HCT116 (cell line): ENCODE results near the gene RELA. TPM values are rescaled to one million over a fixed set of nuclear protein-coding genes. Genes with fewer than 3 reads are reported as not detected.

ENCODE experiments used
- ATAC-seq: fragments of 200-7000 bp; cut with Tn5 transposase; 2 replicates; pipeline ENCODE4 v1.9.1; 2020; ENCODE audit warnings: mild to moderate bottlenecking, moderate library complexity
- BruUV-seq: library from RNA; stranded (reverse); fragments of 400-500 nt; replicated peaks from 2 replicates; lab custom pipeline; 2021; lab: Mats Ljungman, UMichigan
- CTCF ChIA-PET: fragments of 300-600 bp; sonication (Branson Sonifier 250); formaldehyde crosslinking; loops from one replicate; lab custom pipeline; 2021; ENCODE audit warnings: antibody characterized with exemption; lab: Charles Lee
- POLR2A ChIA-PET: fragments of 300-600, 350-600 bp; sonication (Branson Sonifier 250); formaldehyde crosslinking; loops from one replicate; lab custom pipeline; 2021; ENCODE audit warnings: antibody characterized with exemption; lab: Charles Lee
- RAD21 ChIA-PET, 2 experiments: fragments of 300-600 bp; sonication (Branson Sonifier 250); formaldehyde crosslinking; loops; one replicate each; lab custom pipeline; 2023; ENCODE audit warnings: low total read pairs in 2 of 2; ENCODE audit not compliant: uncharacterized antibody in 2 of 2, unreplicated experiment in 2 of 2, low non-redundant PET in 1 of 2; lab: Charles Lee
- DNase-seq: peaks from one replicate; pipeline ENCODE4 v3.0.0-alpha.2; 2010; ENCODE audit warnings: low read depth, low spot score
- H2AFZ ChIP-seq: fragments of 200-600 bp; shearing (Covaris generic), sonication (generic); 2 replicates; pipeline ENCODE4 v1.6.1; 2017; ENCODE audit warnings: low read depth, mixed run types, mixed read lengths, antibody characterized with exemption, low read length; ENCODE audit not compliant: poor library complexity, severe bottlenecking
- H3K27ac ChIP-seq: 2 replicates; pipeline ENCODE4 v1.5.1; 2012; ENCODE audit warnings: low read depth, low read length
- H3K27me3 ChIP-seq: fragments of 200-600 bp; sonication (generic); 2 replicates; pipeline ENCODE4 v1.6.1; 2016; ENCODE audit warnings: mixed run types, low read length, mixed read lengths; ENCODE audit not compliant: insufficient read depth
- H3K36me3 ChIP-seq, 2 experiments: fragments of 200-500 bp in 1 of 2; fragments of 200-600 bp in 1 of 2; sonication (Bioruptor generic) in 1 of 2; sonication (generic) in 1 of 2; 2 replicates each; pipeline versions ENCODE4 v1.5.1 to v1.6.1; 2014 to 2016; ENCODE audit warnings: low read length in 2 of 2, inconsistent platforms in 1 of 2, mixed read lengths in 1 of 2, mixed run types in 1 of 2; ENCODE audit not compliant: insufficient read depth in 2 of 2, control insufficient read depth in 1 of 2
- H3K4me1 ChIP-seq, 2 experiments: fragments of 200-600 bp in 1 of 2; sonication (generic) in 1 of 2; 2 replicates each; pipeline versions ENCODE4 v1.5.1 to v1.6.1; 2012 to 2017; ENCODE audit warnings: low read length in 2 of 2, inconsistent platforms in 1 of 2, mild to moderate bottlenecking in 1 of 2, mixed read lengths in 1 of 2, mixed run types in 1 of 2, moderate library complexity in 1 of 2; ENCODE audit not compliant: insufficient read depth in 2 of 2, control insufficient read depth in 1 of 2
- H3K4me2 ChIP-seq: fragments of 200-600 bp; sonication (generic); 2 replicates; pipeline ENCODE4 v1.6.1; 2017; ENCODE audit warnings: mixed run types, low read length, mixed read lengths
- H3K4me3 ChIP-seq, 2 experiments: fragments of 200-600 bp in 1 of 2; sonication (generic) in 1 of 2; replicated peaks in 1 of 2; 2 replicates each; pipeline ENCODE4 v1.5.1; 2011 to 2016; ENCODE audit warnings: low read length in 2 of 2, control low read depth in 1 of 2, low read depth in 1 of 2, mild to moderate bottlenecking in 1 of 2, mixed read lengths in 1 of 2, mixed run types in 1 of 2
- H3K79me2 ChIP-seq: fragments of 200-600 bp; sonication (generic); 2 replicates; pipeline ENCODE4 v1.6.1; 2017; ENCODE audit warnings: mild to moderate bottlenecking, mixed run types, low read length, moderate library complexity, mixed read lengths; ENCODE audit not compliant: insufficient read depth
- H3K9ac ChIP-seq: fragments of 200-600 bp; sonication (generic); 2 replicates; pipeline ENCODE4 v1.6.1; 2016; ENCODE audit warnings: low read length, mixed read lengths
- H3K9me2 ChIP-seq: fragments of 200-600 bp; sonication (generic), shearing (Covaris generic); 2 replicates; pipeline ENCODE4 v1.6.1; 2017; ENCODE audit warnings: mixed run types, mild to moderate bottlenecking, moderate library complexity; ENCODE audit not compliant: insufficient read depth
- H3K9me3 ChIP-seq, 2 experiments: fragments of 200-500 bp in 1 of 2; fragments of 200-600 bp in 1 of 2; sonication (Bioruptor generic) in 1 of 2; sonication (generic) in 1 of 2; 2 replicates each; pipeline ENCODE4 v1.6.1; 2014 to 2017; ENCODE audit warnings: low read length in 2 of 2, mixed read lengths in 2 of 2, inconsistent platforms in 1 of 2, low read depth in 1 of 2, mild to moderate bottlenecking in 1 of 2, mixed run types in 1 of 2, moderate library complexity in 1 of 2; ENCODE audit not compliant: control insufficient read depth in 1 of 2, insufficient read depth in 1 of 2
- H4K20me1 ChIP-seq: fragments of 200-600 bp; sonication (generic), shearing (Covaris generic); 2 replicates; pipeline ENCODE4 v1.6.1; 2017; ENCODE audit warnings: mixed run types, mild to moderate bottlenecking, moderate library complexity; ENCODE audit not compliant: insufficient read depth
- ATF3 ChIP-seq: IDR thresholded peaks from 2 replicates; pipeline ENCODE4 v1.6.1; 2012
- CBX3 ChIP-seq: IDR thresholded peaks from 2 replicates; pipeline ENCODE4 v1.6.1; 2012; ENCODE audit warnings: low read depth
- CTCF ChIP-seq, 3 experiments: fragments of 200-600 bp in 1 of 3; sonication (generic) in 1 of 3; IDR thresholded peaks in 2 of 3; conservative IDR thresholded peaks in 1 of 3; 2 replicates each; pipeline ENCODE4 v1.5.1; 2012 to 2017; ENCODE audit warnings: low read depth in 2 of 3, low read length in 2 of 3, antibody characterized with exemption in 1 of 3, borderline replicate concordance in 1 of 3, control low read depth in 1 of 3, mild to moderate bottlenecking in 1 of 3, mixed read lengths in 1 of 3, mixed run types in 1 of 3, moderate library complexity in 1 of 3; ENCODE audit not compliant: insufficient read depth in 1 of 3
- EZH2phosphoT487 ChIP-seq: fragments of 200-600 bp; IDR thresholded peaks from 2 replicates; pipeline ENCODE4 v1.6.1; 2018; ENCODE audit warnings: antibody characterized with exemption, borderline replicate concordance
- FOSL1 ChIP-seq: IDR thresholded peaks from 2 replicates; pipeline ENCODE4 v1.6.1; 2012; ENCODE audit warnings: low read depth
- REST ChIP-seq: IDR thresholded peaks from 2 replicates; pipeline ENCODE4 v1.6.1; 2012; ENCODE audit warnings: low read depth
- SP1 ChIP-seq: IDR thresholded peaks from 2 replicates; pipeline ENCODE4 v1.6.1; 2012; ENCODE audit warnings: low read depth
- SRF ChIP-seq: IDR thresholded peaks from 2 replicates; pipeline ENCODE4 v1.6.1; 2012; ENCODE audit warnings: low read depth
- ZFX ChIP-seq: fragments of 450-650 bp; IDR thresholded peaks from 2 replicates; pipeline ENCODE4 v1.6.1; 2017
- intact Hi-C: fragments of 100-400 bp; cut with micrococcal nuclease; formaldehyde crosslinking; loops from 2 replicates; pipeline ENCODE4 v1.10.0; 2022
- total RNA-seq: library from RNA; stranded (reverse); gene quantifications from one replicate; pipeline ENCODE4 v1.2.1, GENCODE V29; 2021; ENCODE audit not compliant: unreplicated experiment

The RELA gene
- total RNA-seq, 1 experiment from 2014 or later = 78.5 TPM

- no peak for DNase-seq
These were observed 18.7 kb downstream of the RELA start for GRCh38 chr11:65643971-65644370.

More at GRCh38 chr11:65643971-65644370, 18.7 kb downstream of the RELA start:
- Histone ChIP-seq H3K4me2 (peak overlapping the region; percentile 47), H3K9ac (0 out of 2 replicates have a peak overlapping the region, but pooled peaks have one; percentile 5), H4K20me1 (no peaks in the 10 kb centered on the region), H3K4me3 (no peak overlapping the region), H3K27ac (peak overlapping the region; percentile 46; the same call in 1 of the 2 replicates), H3K9me3 (no peaks in the 10 kb centered on the region), H3K27me3 (no peaks in the 10 kb centered on the region), H3K4me1 (peaks cover 35 to 66% of the 10 kb centered on the region in 2 experiments), H3K79me2 (peaks cover 4% of the 10 kb centered on the region; the same call in 1 of the 2 replicates), H3K9me2 (no peaks in the 10 kb centered on the region), H3K36me3 (peaks cover 0 to 7% of the 10 kb centered on the region in 2 experiments; a peak in 1 of 4 replicates), H2AFZ (no peak overlapping the region)
- no peak for TF ChIP-seq CTCF (IDR thresholded peaks at IDR 0.05 in 2 of 3, conservative IDR thresholded peaks at IDR 0.05 in 1 of 3; ENCODE audit: borderline replicate concordance in 1 of 3, insufficient read depth in 1 of 3, low read depth in 2 of 3, low read length in 2 of 3)
- no peak for TF ChIP-seq REST
- no peak for TF ChIP-seq FOSL1
- TF ChIP-seq ZFX = no peak
- no peak for TF ChIP-seq EZH2phosphoT487
- no peak for TF ChIP-seq ATF3
- no peak for TF ChIP-seq CBX3
- TF ChIP-seq SRF = no peak
- no peak for TF ChIP-seq SP1
- BruUV-seq = no TSS peak
- POLR2A ChIA-PET = interaction anchor here (0.9 kb wide), 1 partner anchor 29 kb away, joined by 3 read pairs; the partner anchor contains the start of gene PCNX3
- RAD21 ChIA-PET = interaction anchor here in 1 of 2 experiments (0.7 kb wide), 1 partner anchor 347 kb away, joined by 3 read pairs; no protein-coding TSS in a partner anchor
- CTCF ChIA-PET = no interaction called here
- intact Hi-C loops = no loop called here
- peak; percentile 58 for ATAC-seq
